ENCODE measurements around the gene UBE3A. TPM values are rescaled to one million over a fixed set of nuclear protein-coding genes. Genes with fewer than 3 reads are reported as not detected.

Gene UBE3A
- total RNA-seq, 2 donors from 2014 or later = 26.7 to 38.9 TPM

DNA sequence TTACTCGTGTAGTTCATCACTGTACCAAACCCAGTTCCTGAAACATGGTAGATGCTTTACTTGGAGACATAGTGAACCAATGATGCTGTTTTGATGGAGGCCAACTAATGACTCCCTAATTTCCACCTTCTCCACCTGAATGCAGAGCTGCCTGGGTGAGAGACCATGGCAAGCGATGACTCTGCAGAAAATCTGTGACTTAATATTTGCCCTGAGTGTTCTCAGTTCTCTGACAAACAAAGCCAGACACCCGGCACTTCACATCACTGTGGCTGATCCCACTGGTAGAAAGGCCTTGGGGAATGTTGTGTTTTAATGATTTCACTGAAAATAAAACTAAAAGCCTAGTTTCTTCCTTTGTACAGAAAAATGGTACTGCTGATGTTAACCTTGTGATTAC lies 39.5 kb upstream of the UBE3A start:
- no peaks in the 10 kb centered on the region for H3K27me3 ChIP-seq
- intact Hi-C loops (cut with DNase I) = no loop called here
- no peak overlapping the region for H3K27ac ChIP-seq
- ATAC-seq (no peak), DNase-seq (peak in 1 of 4 donors; percentile 6)
- H3K4me3 ChIP-seq = no peak overlapping the region
- peaks cover 3% of the 10 kb centered on the region for H3K4me1 ChIP-seq
- H3K36me3 ChIP-seq (replicated peaks in 1 of 2; ENCODE audit: insufficient read depth in 1 of 2, low read depth in 2 of 2) = no peaks in the 10 kb centered on the region
- TF ChIP-seq POLR2A (IDR thresholded peaks at IDR 0.05) = no peak
- TF ChIP-seq, protein P1, sequence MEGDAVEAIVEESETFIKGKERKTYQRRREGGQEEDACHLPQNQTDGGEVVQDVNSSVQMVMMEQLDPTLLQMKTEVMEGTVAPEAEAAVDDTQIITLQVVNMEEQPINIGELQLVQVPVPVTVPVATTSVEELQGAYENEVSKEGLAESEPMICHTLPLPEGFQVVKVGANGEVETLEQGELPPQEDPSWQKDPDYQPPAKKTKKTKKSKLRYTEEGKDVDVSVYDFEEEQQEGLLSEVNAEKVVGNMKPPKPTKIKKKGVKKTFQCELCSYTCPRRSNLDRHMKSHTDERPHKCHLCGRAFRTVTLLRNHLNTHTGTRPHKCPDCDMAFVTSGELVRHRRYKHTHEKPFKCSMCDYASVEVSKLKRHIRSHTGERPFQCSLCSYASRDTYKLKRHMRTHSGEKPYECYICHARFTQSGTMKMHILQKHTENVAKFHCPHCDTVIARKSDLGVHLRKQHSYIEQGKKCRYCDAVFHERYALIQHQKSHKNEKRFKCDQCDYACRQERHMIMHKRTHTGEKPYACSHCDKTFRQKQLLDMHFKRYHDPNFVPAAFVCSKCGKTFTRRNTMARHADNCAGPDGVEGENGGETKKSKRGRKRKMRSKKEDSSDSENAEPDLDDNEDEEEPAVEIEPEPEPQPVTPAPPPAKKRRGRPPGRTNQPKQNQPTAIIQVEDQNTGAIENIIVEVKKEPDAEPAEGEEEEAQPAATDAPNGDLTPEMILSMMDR (IDR thresholded peaks at IDR 0.05) = no peak
- 78 to 92% methylated on average over 3 of the region's 3 CpGs for WGBS, 2 donors
- no peaks in the 10 kb centered on the region for H3K9me3 ChIP-seq

DNA sequence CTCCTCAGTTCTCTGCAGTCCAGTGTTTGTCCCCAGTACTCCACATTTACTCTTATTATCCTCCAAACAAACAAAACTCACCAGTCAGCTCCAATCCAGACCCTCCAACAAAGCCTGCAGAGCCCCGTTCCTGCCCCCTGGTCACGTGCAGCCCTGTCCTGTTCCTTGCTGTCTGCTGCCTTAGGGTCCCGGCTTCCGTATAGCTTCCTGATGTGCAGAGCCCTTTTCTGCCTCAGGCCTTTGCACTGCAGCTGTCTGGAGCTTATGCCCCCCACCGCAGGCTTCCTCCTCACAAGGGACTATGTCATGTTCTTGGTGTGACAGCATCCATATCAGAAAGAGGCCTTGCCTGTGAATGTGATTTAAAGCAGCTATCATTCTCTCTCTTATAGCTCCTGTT lies 39.0 kb upstream of the UBE3A start:
- no peak overlapping the region for H3K4me3 ChIP-seq
- no peaks in the 10 kb centered on the region for H3K27me3 ChIP-seq
- TF ChIP-seq, protein P1 (IDR thresholded peaks at IDR 0.05) = no peak
- no peak for TF ChIP-seq POLR2A (IDR thresholded peaks at IDR 0.05)
- ATAC-seq = no peak
- intact Hi-C loops (cut with DNase I) = no loop called here
- H3K4me1 ChIP-seq = peaks cover 3% of the 10 kb centered on the region
- no peak overlapping the region for H3K27ac ChIP-seq
- 84 to 85% methylated on average over 5 of the region's 5 CpGs for WGBS, 2 donors
- DNase-seq = no peak
- no peaks in the 10 kb centered on the region for H3K9me3 ChIP-seq
- no peaks in the 10 kb centered on the region for H3K36me3 ChIP-seq (replicated peaks in 1 of 2; ENCODE audit: insufficient read depth in 1 of 2, low read depth in 2 of 2)

DNA sequence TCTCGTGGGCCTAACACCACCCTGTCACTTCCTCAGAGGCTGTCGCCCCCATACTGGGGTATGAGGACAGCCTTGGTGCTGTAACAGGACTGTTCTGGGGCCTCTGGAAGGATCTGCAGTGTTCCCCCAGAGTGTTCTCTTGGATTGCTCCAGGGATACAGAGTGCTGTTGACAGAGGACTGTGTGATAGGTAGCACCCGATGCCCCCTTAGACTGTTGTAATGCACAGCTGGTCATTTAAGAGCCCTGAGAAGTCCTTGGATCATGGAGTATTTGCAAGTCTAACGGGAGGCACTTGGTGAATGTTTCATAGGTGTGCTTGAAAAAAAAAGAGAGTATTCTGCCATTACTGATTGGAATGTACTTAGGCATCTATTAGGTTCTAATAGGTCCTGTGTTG lies 35.4 kb upstream of the UBE3A start:
- DNase-seq = no peak
- no peaks in the 10 kb centered on the region for H3K27me3 ChIP-seq
- 68 to 77% methylated on average over 4 of the region's 4 CpGs for WGBS, 2 donors

DNA sequence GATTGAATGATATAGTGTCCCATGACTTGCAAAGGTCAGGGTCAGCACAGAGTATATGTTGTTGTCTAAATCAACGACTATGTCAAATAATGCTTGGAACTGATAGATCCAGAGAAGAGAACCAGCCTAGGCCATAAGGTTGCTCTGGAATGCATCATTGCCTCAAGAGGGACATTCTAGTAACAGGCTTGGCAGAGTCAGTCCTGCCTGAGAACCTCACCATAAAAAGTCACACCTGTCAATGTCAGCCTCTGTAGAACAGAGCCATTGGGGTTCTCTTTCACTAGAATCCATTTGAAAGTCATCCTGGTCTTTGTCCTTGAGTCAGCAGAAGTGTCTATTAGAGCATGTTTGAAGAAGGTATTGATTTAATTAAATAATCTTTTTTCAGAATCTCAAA lies 31.4 kb upstream of the UBE3A start:
- Histone ChIP-seq H3K27ac (no peak overlapping the region), H3K27me3 (no peaks in the 10 kb centered on the region), H3K4me3 (no peak overlapping the region), H3K9me3 (no peaks in the 10 kb centered on the region), H3K36me3 (replicated peaks in 1 of 2; ENCODE audit: insufficient read depth in 1 of 2, low read depth in 2 of 2) (no peaks in the 10 kb centered on the region), H3K4me1 (no peaks in the 10 kb centered on the region)
- DNase-seq = no peak
- intact Hi-C loops (cut with DNase I) = no loop called here
- TF ChIP-seq, protein P1 (IDR thresholded peaks at IDR 0.05) = no peak
- TF ChIP-seq POLR2A (IDR thresholded peaks at IDR 0.05) = no peak
- WGBS, 2 donors = 27 to 44% methylated on average over 1 of the region's 1 CpG
- no peak for ATAC-seq

More for the DNA sequence above, 35.4 kb upstream of the UBE3A start:
- no peaks in the 10 kb centered on the region for H3K9me3 ChIP-seq
- intact Hi-C loops (cut with DNase I) = no loop called here
- no peaks in the 10 kb centered on the region for H3K36me3 ChIP-seq (replicated peaks in 1 of 2; ENCODE audit: insufficient read depth in 1 of 2, low read depth in 2 of 2)
- H3K27ac ChIP-seq = no peak overlapping the region
- no peak overlapping the region for H3K4me3 ChIP-seq
- H3K4me1 ChIP-seq = no peaks in the 10 kb centered on the region
- TF ChIP-seq, protein P1 (IDR thresholded peaks at IDR 0.05) = no peak
- TF ChIP-seq POLR2A (IDR thresholded peaks at IDR 0.05) = no peak
- no peak for ATAC-seq

DNA sequence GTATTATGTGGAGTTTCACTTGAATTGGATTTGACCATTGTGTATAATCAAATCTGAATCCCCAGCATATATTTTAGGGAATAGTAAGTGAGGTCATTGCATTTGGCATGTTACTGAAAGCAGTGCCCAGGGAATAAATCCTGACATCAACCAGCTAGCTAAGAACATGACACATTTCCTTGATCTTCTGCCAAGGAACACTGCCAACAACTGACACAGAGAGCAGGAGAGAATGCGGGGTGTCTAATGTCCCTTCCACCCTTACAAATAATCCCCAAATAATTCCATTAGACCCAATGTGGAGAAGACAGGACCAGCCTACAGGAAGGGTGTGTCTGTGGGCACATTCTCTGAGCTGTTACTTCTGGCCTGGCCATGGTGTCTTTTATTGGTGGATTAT lies 30.6 kb upstream of the UBE3A start:
- DNase-seq (no peak), ATAC-seq (no peak)
- WGBS, 2 donors = 27 to 38% methylated on average over 1 of the region's 1 CpG
- Histone ChIP-seq H3K36me3 (replicated peaks in 1 of 2; ENCODE audit: insufficient read depth in 1 of 2, low read depth in 2 of 2) (no peaks in the 10 kb centered on the region), H3K4me1 (no peaks in the 10 kb centered on the region), H3K27ac (no peak overlapping the region), H3K27me3 (no peaks in the 10 kb centered on the region), H3K9me3 (no peaks in the 10 kb centered on the region), H3K4me3 (no peak overlapping the region)
- intact Hi-C loops (cut with DNase I) = no loop called here
- TF ChIP-seq POLR2A (IDR thresholded peaks at IDR 0.05) = no peak
- TF ChIP-seq, protein P1 (IDR thresholded peaks at IDR 0.05) = no peak

Measured in body of pancreas (tissue), 4 donors.